Right lobe of liver (tissue), 4 donors: ENCODE results near the gene PGGT1B.

Experiments used
- CTCF ChIP-seq, 4 donors: fragments of 200-600 bp in 3 of 4; fragments of 450-650 bp in 1 of 4; IDR thresholded peaks; one replicate each; pipeline versions ENCODE4 v1.5.1 to v1.8.0; 2016 to 2022; ENCODE audit warnings: antibody characterized with exemption in 4 of 4, mild to moderate bottlenecking in 2 of 4
- POLR2A ChIP-seq: fragments of 450-650 bp; IDR thresholded peaks from one replicate; pipeline ENCODE4 v1.6.1; 2017; ENCODE audit warnings: antibody characterized with exemption, mild to moderate bottlenecking
- donor health status: DM: no; HTN: no; CAD: no.
- donor health status: DM: no; HTN: no; CAD: no.
- donor health status: DM: no; HTN: yes; CAD: no.

- TF ChIP-seq CTCF (IDR thresholded peaks at IDR 0.05), result no peak
- TF ChIP-seq POLR2A, result no peak
These were observed 19.5 kb upstream of the PGGT1B start for GRCh38 chr5:115282131-115282530.
